WERI-Rb-1 (cell line): ENCODE measurements around the gene CNP.
A peak's percentile ranks its signal among the peaks of the same experiment; 100 is the strongest.

Experiments
- DNase-seq: peaks from one replicate; pipeline ENCODE4 v3.0.0-alpha.2; 2020
- H3K27ac ChIP-seq: fragments of 250-450 bp; sonication (Bioruptor Pico); 2 replicates; pipeline ENCODE4 v1.5.1; 2020; ENCODE audit warnings: mild to moderate bottlenecking, moderate library complexity
- H3K27me3 ChIP-seq: fragments of 250-450 bp; sonication (Bioruptor Pico); 2 replicates; pipeline ENCODE4 v1.5.1; 2021; ENCODE audit warnings: mild to moderate bottlenecking, low read depth, moderate library complexity; ENCODE audit not compliant: insufficient read depth, severe bottlenecking
- H3K36me3 ChIP-seq: fragments of 250-450 bp; sonication (Bioruptor Pico); 2 replicates; pipeline ENCODE4 v1.5.1; 2020; ENCODE audit warnings: mild to moderate bottlenecking, moderate library complexity
- H3K4me3 ChIP-seq: 2 replicates; pipeline ENCODE4 v1.5.1; 2011; ENCODE audit warnings: low read depth, mild to moderate bottlenecking, control low read depth, low read length
- H3K9me3 ChIP-seq: fragments of 250-450 bp; sonication (Bioruptor Pico); 2 replicates; pipeline ENCODE4 v1.5.1; 2021; ENCODE audit warnings: mild to moderate bottlenecking, moderate library complexity; ENCODE audit not compliant: severe bottlenecking
- TF ChIP-seq, protein P1 (sequence below): IDR thresholded peaks from 2 replicates; pipeline ENCODE4 v1.5.1; 2011; ENCODE audit warnings: low read depth, mild to moderate bottlenecking, control low read depth, inconsistent platforms, low read length

Gene CNP

GRCh38 chr17:41982026-41982760 lies 15.6 kb downstream of the CNP start:
- no peak for DNase-seq
- H3K27me3 ChIP-seq: no peaks in the 10 kb centered on the region
- H3K36me3 ChIP-seq: peaks cover 93% of the 10 kb centered on the region
- no peak overlapping the region for H3K27ac ChIP-seq
- TF ChIP-seq, protein P1, sequence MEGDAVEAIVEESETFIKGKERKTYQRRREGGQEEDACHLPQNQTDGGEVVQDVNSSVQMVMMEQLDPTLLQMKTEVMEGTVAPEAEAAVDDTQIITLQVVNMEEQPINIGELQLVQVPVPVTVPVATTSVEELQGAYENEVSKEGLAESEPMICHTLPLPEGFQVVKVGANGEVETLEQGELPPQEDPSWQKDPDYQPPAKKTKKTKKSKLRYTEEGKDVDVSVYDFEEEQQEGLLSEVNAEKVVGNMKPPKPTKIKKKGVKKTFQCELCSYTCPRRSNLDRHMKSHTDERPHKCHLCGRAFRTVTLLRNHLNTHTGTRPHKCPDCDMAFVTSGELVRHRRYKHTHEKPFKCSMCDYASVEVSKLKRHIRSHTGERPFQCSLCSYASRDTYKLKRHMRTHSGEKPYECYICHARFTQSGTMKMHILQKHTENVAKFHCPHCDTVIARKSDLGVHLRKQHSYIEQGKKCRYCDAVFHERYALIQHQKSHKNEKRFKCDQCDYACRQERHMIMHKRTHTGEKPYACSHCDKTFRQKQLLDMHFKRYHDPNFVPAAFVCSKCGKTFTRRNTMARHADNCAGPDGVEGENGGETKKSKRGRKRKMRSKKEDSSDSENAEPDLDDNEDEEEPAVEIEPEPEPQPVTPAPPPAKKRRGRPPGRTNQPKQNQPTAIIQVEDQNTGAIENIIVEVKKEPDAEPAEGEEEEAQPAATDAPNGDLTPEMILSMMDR: no peak
- no peaks in the 10 kb centered on the region for H3K9me3 ChIP-seq
- H3K4me3 ChIP-seq: no peak overlapping the region

DNA sequence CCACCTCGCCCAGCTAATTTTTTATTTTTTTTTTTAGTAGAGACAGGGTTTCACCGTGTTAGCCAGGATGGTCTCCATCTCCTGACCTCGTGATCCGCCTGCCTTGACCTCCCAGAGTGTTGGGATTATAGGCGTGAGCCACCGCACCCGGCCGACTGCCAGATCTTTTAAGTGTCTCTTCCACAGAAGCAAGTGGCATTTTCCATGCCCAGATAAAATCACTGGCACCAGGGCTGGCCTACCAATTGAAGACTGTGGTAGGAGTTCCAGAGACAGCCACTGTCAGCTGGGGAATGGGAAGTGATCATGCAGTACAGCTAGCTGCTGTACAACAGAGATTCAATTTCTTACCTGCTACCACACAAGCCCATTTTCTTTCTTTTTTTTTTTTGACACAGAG lies 17.9 kb downstream of the CNP start:
- H3K36me3 ChIP-seq: peaks cover 93% of the 10 kb centered on the region
- no peaks in the 10 kb centered on the region for H3K9me3 ChIP-seq
- H3K27ac ChIP-seq: peak overlapping the region; percentile 66
- peak; percentile 34 for DNase-seq
- H3K4me3 ChIP-seq: no peak overlapping the region
- no peaks in the 10 kb centered on the region for H3K27me3 ChIP-seq
- TF ChIP-seq, protein P1: no peak

DNA sequence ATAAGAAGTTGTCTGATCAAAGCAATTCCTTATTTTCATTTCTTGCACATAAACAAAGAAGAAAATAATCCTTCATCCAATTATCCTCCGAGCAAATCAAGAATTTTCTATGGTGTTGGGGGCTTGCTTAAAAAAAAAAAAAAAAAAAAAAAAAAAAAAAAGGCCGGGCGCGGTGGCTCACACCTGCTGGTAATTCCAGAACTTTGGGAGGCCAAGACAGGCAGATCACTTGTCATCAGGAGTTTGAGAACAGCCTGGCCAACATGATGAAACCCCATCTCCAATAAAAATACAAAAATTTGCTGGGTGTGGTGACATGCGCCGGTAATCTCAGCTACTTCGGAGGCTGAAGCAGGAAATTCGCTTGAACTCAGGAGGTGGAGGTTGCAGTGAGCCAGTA lies 19.3 kb downstream of the CNP start:
- Histone ChIP-seq H3K36me3 (peaks cover 93% of the 10 kb centered on the region), H3K27ac (no peak overlapping the region), H3K27me3 (no peaks in the 10 kb centered on the region), H3K4me3 (no peak overlapping the region), H3K9me3 (no peaks in the 10 kb centered on the region)
- no peak for DNase-seq
- TF ChIP-seq, protein P1: no peak

- H3K27ac ChIP-seq: peak overlapping the region; percentile 49; the same call in 1 of the 2 replicates
- no peaks in the 10 kb centered on the region for H3K9me3 ChIP-seq
- TF ChIP-seq, protein P1: no peak
- no peak overlapping the region for H3K4me3 ChIP-seq
- no peaks in the 10 kb centered on the region for H3K27me3 ChIP-seq
- DNase-seq: no peak
- H3K36me3 ChIP-seq: peaks cover 93% of the 10 kb centered on the region
Observed at GRCh38 chr17:41986634-41987033, 20.0 kb downstream of the CNP start.

- no peak for DNase-seq
- peak overlapping the region; percentile 49 for H3K27ac ChIP-seq
- TF ChIP-seq, protein P1: no peak
- peaks cover 93% of the 10 kb centered on the region for H3K36me3 ChIP-seq
- H3K4me3 ChIP-seq: no peak overlapping the region
- H3K9me3 ChIP-seq: no peaks in the 10 kb centered on the region
- H3K27me3 ChIP-seq: no peaks in the 10 kb centered on the region
Observed at GRCh38 chr17:41987642-41988041, 21.0 kb downstream of the CNP start.

GRCh38 chr17:41988418-41988817 lies 21.8 kb downstream of the CNP start:
- Histone ChIP-seq H3K36me3 (peaks cover 93% of the 10 kb centered on the region), H3K9me3 (no peaks in the 10 kb centered on the region), H3K27ac (no peak overlapping the region; the same call in 1 of the 2 replicates)

More at GRCh38 chr17:41988418-41988817, 21.8 kb downstream of the CNP start:
- TF ChIP-seq, protein P1: no peak
- DNase-seq: no peak
- Histone ChIP-seq H3K4me3 (no peak overlapping the region), H3K27me3 (no peaks in the 10 kb centered on the region)
